H9 (cell line): ENCODE measurements around the gene CEP350. TPM values are rescaled to one million over a fixed set of nuclear protein-coding genes. Genes with fewer than 3 reads are reported as not detected.

Source experiments
- DNase-seq: peaks from one replicate; pipeline ENCODE4 v3.0.0-alpha.2; 2017
- H2AFZ ChIP-seq: one replicate; pipeline ENCODE4 v1.6.1; 2013; ENCODE audit warnings: mild to moderate bottlenecking, low read length, control low read depth, moderate library complexity
- H2AK5ac ChIP-seq: 2 replicates; pipeline ENCODE4 v1.6.1; 2013; ENCODE audit warnings: low read length, control low read depth, mixed read lengths; ENCODE audit not compliant: insufficient read length
- H2BK120ac ChIP-seq: one replicate; pipeline ENCODE4 v1.6.1; 2013; ENCODE audit warnings: low read depth, mild to moderate bottlenecking, low read length, control low read depth, inconsistent platforms; ENCODE audit not compliant: poor library complexity, severe bottlenecking
- H2BK12ac ChIP-seq: 2 replicates; pipeline ENCODE4 v1.6.1; 2013; ENCODE audit warnings: low read length, control low read depth, mixed read lengths, low read depth; ENCODE audit not compliant: insufficient read length
- H2BK15ac ChIP-seq: 2 replicates; pipeline ENCODE4 v1.6.1; 2013; ENCODE audit warnings: low read depth, low read length, control low read depth
- H2BK20ac ChIP-seq: one replicate; pipeline ENCODE4 v1.6.1; 2013; ENCODE audit warnings: low read depth, mild to moderate bottlenecking, low read length, control low read depth, inconsistent platforms; ENCODE audit not compliant: poor library complexity, severe bottlenecking
- H2BK5ac ChIP-seq: 2 replicates; pipeline ENCODE4 v1.6.1; 2013; ENCODE audit warnings: low read length, control low read depth, mixed read lengths; ENCODE audit not compliant: insufficient read length
- H3K14ac ChIP-seq: 2 replicates; pipeline ENCODE4 v1.6.1; 2013; ENCODE audit warnings: low read length, control low read depth; ENCODE audit not compliant: insufficient read depth
- H3K18ac ChIP-seq: 2 replicates; pipeline ENCODE4 v1.6.1; 2013; ENCODE audit warnings: low read depth, mild to moderate bottlenecking, mixed read lengths, low read length, control low read depth; ENCODE audit not compliant: insufficient read length
- H3K23ac ChIP-seq: 2 replicates; pipeline ENCODE4 v1.6.1; 2013; ENCODE audit warnings: low read length, control low read depth, mixed read lengths, low read depth; ENCODE audit not compliant: insufficient read length
- H3K23me2 ChIP-seq: 2 replicates; pipeline ENCODE4 v1.6.1; 2013; ENCODE audit warnings: low read depth, mild to moderate bottlenecking, mixed read lengths, low read length, control low read depth; ENCODE audit not compliant: insufficient read length, poor library complexity, severe bottlenecking
- H3K27ac ChIP-seq: 2 replicates; pipeline ENCODE4 v1.5.1; 2013; ENCODE audit warnings: low read length, control low read depth, mixed read lengths, low read depth; ENCODE audit not compliant: insufficient read length
- H3K27me3 ChIP-seq: 2 replicates; pipeline ENCODE4 v1.6.1; 2013; ENCODE audit warnings: low read length, control low read depth, inconsistent platforms; ENCODE audit not compliant: insufficient read depth
- H3K4ac ChIP-seq: 2 replicates; pipeline ENCODE4 v1.6.1; 2013; ENCODE audit warnings: low read depth, mild to moderate bottlenecking, control low read depth, inconsistent platforms, low read length, moderate library complexity
- H3K4me1 ChIP-seq: 2 replicates; pipeline ENCODE4 v1.6.1; 2013; ENCODE audit warnings: low read length, control low read depth, inconsistent platforms; ENCODE audit not compliant: insufficient read depth
- H3K4me2 ChIP-seq: 2 replicates; pipeline ENCODE4 v1.6.1; 2013; ENCODE audit warnings: low read length, control low read depth, mixed read lengths; ENCODE audit not compliant: insufficient read length, insufficient read depth
- H3K56ac ChIP-seq: 2 replicates; pipeline ENCODE4 v1.6.1; 2013; ENCODE audit warnings: low read depth, mild to moderate bottlenecking, mixed read lengths, low read length, control low read depth; ENCODE audit not compliant: insufficient read length
- H3K79me1 ChIP-seq: 2 replicates; pipeline ENCODE4 v1.6.1; 2013; ENCODE audit warnings: low read depth, mild to moderate bottlenecking, moderate library complexity, low read length, control low read depth, inconsistent platforms; ENCODE audit not compliant: insufficient read depth, poor library complexity, severe bottlenecking
- H3K79me2 ChIP-seq: 2 replicates; pipeline ENCODE4 v1.6.1; 2013; ENCODE audit warnings: low read length, control low read depth, inconsistent platforms; ENCODE audit not compliant: insufficient read depth
- H3K9ac ChIP-seq: 2 replicates; pipeline ENCODE4 v1.6.1; 2013; ENCODE audit warnings: low read length, control low read depth, mixed read lengths; ENCODE audit not compliant: insufficient read length; ENCODE audit errors: extremely low read depth
- H3K9me3 ChIP-seq: one replicate; pipeline ENCODE4 v1.6.1; 2013; ENCODE audit warnings: low read depth, low read length, inconsistent platforms; ENCODE audit not compliant: control insufficient read depth
- H3T11ph ChIP-seq: one replicate; pipeline ENCODE4 v1.6.1; 2013; ENCODE audit warnings: mild to moderate bottlenecking, low read length, control low read depth, inconsistent platforms
- H4K20me1 ChIP-seq: one replicate; pipeline ENCODE4 v1.6.1; 2013; ENCODE audit not compliant: control insufficient read depth, insufficient read length, insufficient read depth
- H4K5ac ChIP-seq: 2 replicates; pipeline ENCODE4 v1.6.1; 2013; ENCODE audit warnings: low read depth, mild to moderate bottlenecking, mixed read lengths, low read length, control low read depth; ENCODE audit not compliant: insufficient read length
- H4K8ac ChIP-seq: replicated peaks from 2 replicates; pipeline ENCODE4 v1.6.1; 2013; ENCODE audit warnings: low read length, control low read depth, mixed read lengths, low read depth; ENCODE audit not compliant: insufficient read length
- H4K91ac ChIP-seq: 2 replicates; pipeline ENCODE4 v1.6.1; 2013; ENCODE audit warnings: low read depth, mild to moderate bottlenecking, moderate library complexity, mixed read lengths, low read length, control low read depth; ENCODE audit not compliant: insufficient read length
- H3K27ac Mint-ChIP-seq, 3 experiments: 2 replicates in 2 of 3; 3 replicates in 1 of 3; pipeline ENCODE4 v1.8.0; 2020 to 2021; ENCODE audit warnings: mixed read lengths in 3 of 3, mild to moderate bottlenecking in 1 of 3, moderate library complexity in 1 of 3
- H3K27me3 Mint-ChIP-seq: 2 replicates; pipeline ENCODE4 v1.8.0; 2021; ENCODE audit warnings: low read depth, mild to moderate bottlenecking, moderate library complexity, mixed read lengths
- H3K36me3 Mint-ChIP-seq, 3 experiments: 2 replicates in 2 of 3; 3 replicates in 1 of 3; pipeline ENCODE4 v1.8.0; 2020 to 2021; ENCODE audit warnings: low read depth in 3 of 3, mixed read lengths in 3 of 3; ENCODE audit not compliant: insufficient read depth in 1 of 3
- H3K4me1 Mint-ChIP-seq, 2 experiments: 2 replicates each; pipeline ENCODE4 v1.8.0; 2020; ENCODE audit warnings: mixed read lengths in 2 of 2
- H3K4me3 Mint-ChIP-seq, 2 experiments: 2 replicates in 1 of 2; 3 replicates in 1 of 2; pipeline ENCODE4 v1.8.0; 2020 to 2021; ENCODE audit warnings: mild to moderate bottlenecking in 2 of 2, mixed read lengths in 2 of 2, moderate library complexity in 1 of 2
- H3K9me3 Mint-ChIP-seq, 2 experiments: 2 replicates in 1 of 2; 3 replicates in 1 of 2; pipeline ENCODE4 v1.8.0; 2020; ENCODE audit warnings: mild to moderate bottlenecking in 2 of 2, mixed read lengths in 2 of 2, moderate library complexity in 1 of 2
- WGBS: extraction: QIAGEN DNeasy Blood & Tissue Kit; methylation state at CpG from one replicate; pipeline ENCODE4 v1.1.7; 2013; ENCODE audit warnings: missing lambda C conversion rate, low lambda C conversion rate, mixed read lengths; ENCODE audit not compliant: insufficient read length; ENCODE audit errors: extremely low coverage; 5-methylcytosine and 5-hydroxymethylcytosine counted together
- total RNA-seq: library from RNA; stranded (reverse); gene quantifications from 2 replicates; pipeline ENCODE4 v1.2.1, GENCODE V29; 2021
- TF ChIP-seq, protein P1 (sequence below): fragments of 200-600 bp; sonication (generic); conservative IDR thresholded peaks from 3 replicates; pipeline ENCODE4 v1.8.0; 2021; ENCODE audit warnings: antibody characterized with exemption, mild to moderate bottlenecking

Gene CEP350
- total RNA-seq, 1 experiment from 2014 or later = 39.2 TPM

DNA sequence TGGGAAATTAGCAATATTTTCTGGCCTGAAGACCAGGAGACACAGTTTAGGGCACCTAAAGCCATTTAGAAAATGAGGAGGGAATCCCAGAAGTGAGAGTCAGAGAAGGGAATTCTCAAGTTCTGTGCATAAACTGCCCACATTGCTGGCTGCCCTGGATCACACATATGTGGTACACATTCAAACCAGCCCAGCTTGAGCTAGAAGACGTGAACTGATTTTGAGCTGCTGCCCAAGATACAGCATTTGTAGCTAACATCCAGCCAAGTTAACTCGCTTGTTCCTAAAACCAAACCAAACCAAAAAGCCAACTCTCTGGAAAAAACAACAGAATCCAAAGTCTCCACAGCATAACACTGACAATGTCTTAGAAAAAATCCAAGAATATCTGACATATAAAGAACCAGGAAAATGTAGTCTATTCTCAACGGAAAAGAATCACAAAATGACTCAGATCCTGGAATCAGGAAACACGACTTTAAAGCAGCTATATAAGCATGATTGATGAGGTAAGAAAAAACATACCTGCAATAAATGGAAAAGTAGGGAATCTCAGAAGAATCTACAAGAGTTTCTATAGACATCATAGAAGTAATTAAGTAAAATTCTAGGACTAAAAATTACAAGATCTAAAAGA lies 181.8 kb downstream of the CEP350 start:
- Histone ChIP-seq H3K18ac (no peak overlapping the region), H4K91ac (no peak overlapping the region), H3T11ph (no peak overlapping the region), H4K5ac (no peak overlapping the region), H2AFZ (no peak overlapping the region), H3K4me1 (no peaks in the 10 kb centered on the region), H2BK15ac (no peak overlapping the region), H3K79me1 (no peaks in the 10 kb centered on the region), H3K14ac (no peak overlapping the region), H3K4ac (no peak overlapping the region), H3K9ac (no peak overlapping the region), H4K8ac (no peak overlapping the region), H3K9me3 (no peaks in the 10 kb centered on the region), H2BK5ac (no peak overlapping the region), H3K79me2 (no peaks in the 10 kb centered on the region), H3K23me2 (no peaks in the 10 kb centered on the region), H2AK5ac (no peak overlapping the region), H2BK120ac (no peak overlapping the region), H3K23ac (no peak overlapping the region), H4K20me1 (no peaks in the 10 kb centered on the region), H2BK20ac (no peak overlapping the region), H3K4me2 (no peak overlapping the region), H3K27ac (no peak overlapping the region), H3K27me3 (no peaks in the 10 kb centered on the region), H2BK12ac (no peak overlapping the region), H3K56ac (no peak overlapping the region)
- peaks cover 6% of the 10 kb centered on the region; the same call in 1 of the 2 replicates for H3K27me3 Mint-ChIP-seq
- no peaks in the 10 kb centered on the region for H3K4me1 Mint-ChIP-seq
- H3K4me3 Mint-ChIP-seq = no peak overlapping the region
- TF ChIP-seq, protein P1, sequence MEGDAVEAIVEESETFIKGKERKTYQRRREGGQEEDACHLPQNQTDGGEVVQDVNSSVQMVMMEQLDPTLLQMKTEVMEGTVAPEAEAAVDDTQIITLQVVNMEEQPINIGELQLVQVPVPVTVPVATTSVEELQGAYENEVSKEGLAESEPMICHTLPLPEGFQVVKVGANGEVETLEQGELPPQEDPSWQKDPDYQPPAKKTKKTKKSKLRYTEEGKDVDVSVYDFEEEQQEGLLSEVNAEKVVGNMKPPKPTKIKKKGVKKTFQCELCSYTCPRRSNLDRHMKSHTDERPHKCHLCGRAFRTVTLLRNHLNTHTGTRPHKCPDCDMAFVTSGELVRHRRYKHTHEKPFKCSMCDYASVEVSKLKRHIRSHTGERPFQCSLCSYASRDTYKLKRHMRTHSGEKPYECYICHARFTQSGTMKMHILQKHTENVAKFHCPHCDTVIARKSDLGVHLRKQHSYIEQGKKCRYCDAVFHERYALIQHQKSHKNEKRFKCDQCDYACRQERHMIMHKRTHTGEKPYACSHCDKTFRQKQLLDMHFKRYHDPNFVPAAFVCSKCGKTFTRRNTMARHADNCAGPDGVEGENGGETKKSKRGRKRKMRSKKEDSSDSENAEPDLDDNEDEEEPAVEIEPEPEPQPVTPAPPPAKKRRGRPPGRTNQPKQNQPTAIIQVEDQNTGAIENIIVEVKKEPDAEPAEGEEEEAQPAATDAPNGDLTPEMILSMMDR = no peak
- H3K36me3 Mint-ChIP-seq = no peaks in the 10 kb centered on the region
- H3K9me3 Mint-ChIP-seq = no peaks in the 10 kb centered on the region
- H3K27ac Mint-ChIP-seq = no peak overlapping the region
- WGBS = no CpG with 5 or more reads among the region's 4 CpGs
- no peak for DNase-seq
